22Rv1 (cell line): ENCODE data around the gene TLNRD1.

ENCODE experiments used
- ZFX ChIP-seq: fragments of 450-650 bp; IDR thresholded peaks from 2 replicates; pipeline ENCODE4 v1.6.1; 2017; ENCODE audit warnings: antibody characterized with exemption, borderline replicate concordance
- TF ChIP-seq, protein P1 (sequence below): fragments of 450-650 bp; IDR thresholded peaks from 2 replicates; pipeline ENCODE4 v1.5.1; 2017; ENCODE audit warnings: mild to moderate bottlenecking

DNA sequence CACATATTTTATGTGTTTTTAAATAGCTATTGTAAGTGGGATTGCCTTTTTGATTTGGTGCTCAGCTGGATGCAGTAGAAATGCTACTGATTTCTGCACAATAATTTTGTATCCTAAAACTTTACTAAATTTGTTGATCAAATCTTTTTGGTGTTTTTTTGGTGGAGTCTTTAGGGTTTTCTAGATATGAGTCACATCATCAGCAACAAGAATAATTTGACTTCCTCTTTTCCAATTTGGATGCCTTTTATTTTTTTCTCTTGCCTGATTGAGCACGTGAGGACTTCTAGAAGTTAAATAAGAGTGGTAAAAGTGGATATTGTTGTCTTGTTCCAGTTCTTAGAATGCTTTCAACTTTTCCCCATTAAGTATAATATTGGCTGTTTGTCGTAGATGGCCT lies 51.3 kb downstream of the TLNRD1 start:
- TF ChIP-seq, protein P1, sequence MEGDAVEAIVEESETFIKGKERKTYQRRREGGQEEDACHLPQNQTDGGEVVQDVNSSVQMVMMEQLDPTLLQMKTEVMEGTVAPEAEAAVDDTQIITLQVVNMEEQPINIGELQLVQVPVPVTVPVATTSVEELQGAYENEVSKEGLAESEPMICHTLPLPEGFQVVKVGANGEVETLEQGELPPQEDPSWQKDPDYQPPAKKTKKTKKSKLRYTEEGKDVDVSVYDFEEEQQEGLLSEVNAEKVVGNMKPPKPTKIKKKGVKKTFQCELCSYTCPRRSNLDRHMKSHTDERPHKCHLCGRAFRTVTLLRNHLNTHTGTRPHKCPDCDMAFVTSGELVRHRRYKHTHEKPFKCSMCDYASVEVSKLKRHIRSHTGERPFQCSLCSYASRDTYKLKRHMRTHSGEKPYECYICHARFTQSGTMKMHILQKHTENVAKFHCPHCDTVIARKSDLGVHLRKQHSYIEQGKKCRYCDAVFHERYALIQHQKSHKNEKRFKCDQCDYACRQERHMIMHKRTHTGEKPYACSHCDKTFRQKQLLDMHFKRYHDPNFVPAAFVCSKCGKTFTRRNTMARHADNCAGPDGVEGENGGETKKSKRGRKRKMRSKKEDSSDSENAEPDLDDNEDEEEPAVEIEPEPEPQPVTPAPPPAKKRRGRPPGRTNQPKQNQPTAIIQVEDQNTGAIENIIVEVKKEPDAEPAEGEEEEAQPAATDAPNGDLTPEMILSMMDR = no peak
- no peak for TF ChIP-seq ZFX
